ENCODE results near the gene C17orf107.
"Not testable (repeated sequence)": the region's sequence is repeated elsewhere in the genome, so short reads cannot be mapped to it uniquely, and the experiment has no call there.

DNA sequence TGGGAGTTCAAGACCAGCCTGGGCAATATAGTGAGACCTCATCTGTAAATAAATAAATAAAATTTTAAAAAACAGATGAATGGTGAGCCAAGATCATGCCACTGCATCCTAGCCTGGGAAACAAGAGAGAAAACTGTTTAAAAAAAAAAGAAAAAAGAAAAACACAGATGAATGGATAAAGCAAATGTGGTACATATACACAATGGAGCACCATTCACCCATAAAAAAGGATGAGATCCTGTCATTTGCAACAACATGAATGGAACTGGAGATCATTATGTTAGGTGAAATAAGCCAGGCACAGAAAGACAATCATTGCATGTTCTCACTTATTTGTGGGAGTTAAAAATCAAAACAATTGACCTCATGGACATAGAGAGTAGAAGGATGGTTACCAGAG lies 7.3 kb downstream of the C17orf107 start:
- TF ChIP-seq, protein P1, sequence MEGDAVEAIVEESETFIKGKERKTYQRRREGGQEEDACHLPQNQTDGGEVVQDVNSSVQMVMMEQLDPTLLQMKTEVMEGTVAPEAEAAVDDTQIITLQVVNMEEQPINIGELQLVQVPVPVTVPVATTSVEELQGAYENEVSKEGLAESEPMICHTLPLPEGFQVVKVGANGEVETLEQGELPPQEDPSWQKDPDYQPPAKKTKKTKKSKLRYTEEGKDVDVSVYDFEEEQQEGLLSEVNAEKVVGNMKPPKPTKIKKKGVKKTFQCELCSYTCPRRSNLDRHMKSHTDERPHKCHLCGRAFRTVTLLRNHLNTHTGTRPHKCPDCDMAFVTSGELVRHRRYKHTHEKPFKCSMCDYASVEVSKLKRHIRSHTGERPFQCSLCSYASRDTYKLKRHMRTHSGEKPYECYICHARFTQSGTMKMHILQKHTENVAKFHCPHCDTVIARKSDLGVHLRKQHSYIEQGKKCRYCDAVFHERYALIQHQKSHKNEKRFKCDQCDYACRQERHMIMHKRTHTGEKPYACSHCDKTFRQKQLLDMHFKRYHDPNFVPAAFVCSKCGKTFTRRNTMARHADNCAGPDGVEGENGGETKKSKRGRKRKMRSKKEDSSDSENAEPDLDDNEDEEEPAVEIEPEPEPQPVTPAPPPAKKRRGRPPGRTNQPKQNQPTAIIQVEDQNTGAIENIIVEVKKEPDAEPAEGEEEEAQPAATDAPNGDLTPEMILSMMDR (IDR thresholded peaks at IDR 0.05 in 2 of 3, conservative IDR thresholded peaks at IDR 0.05 in 1 of 3; ENCODE audit: borderline replicate concordance in 1 of 3, insufficient read depth in 1 of 3, low read depth in 2 of 3, low read length in 2 of 3): not testable (repeated sequence)
- not testable (repeated sequence) for TF ChIP-seq CBX3 (IDR thresholded peaks at IDR 0.05; ENCODE audit: low read depth); JUND (IDR thresholded peaks at IDR 0.05); EGR1 (IDR thresholded peaks at IDR 0.05; ENCODE audit: low read depth); ZNF274 (IDR thresholded peaks at IDR 0.05; ENCODE audit: low read depth, low read length); SIN3A (IDR thresholded peaks at IDR 0.05; ENCODE audit: low read depth); POLR2A (IDR thresholded peaks at IDR 0.05; ENCODE audit: borderline replicate concordance, extremely low read depth, insufficient read depth, insufficient read length); CEBPB (IDR thresholded peaks at IDR 0.05; ENCODE audit: low read depth)
